Measurements from ENCODE around the gene BCO2. TPM values are rescaled to one million over a fixed set of nuclear protein-coding genes. Genes with fewer than 3 reads are reported as not detected.

The BCO2 gene
- total RNA-seq, 1 donor from 2014 or later: 0.75 TPM

GRCh38 chr11:112249871-112250610, 74.7 kb downstream of the BCO2 start:
- DNase-seq (ENCODE audit: low read depth): peak; percentile 7

GRCh38 chr11:112253605-112254242, 78.4 kb downstream of the BCO2 start:
- DNase-seq (ENCODE audit: low read depth): no peak

- DNase-seq (ENCODE audit: low read depth): no peak
These were observed 79.9 kb downstream of the BCO2 start for GRCh38 chr11:112255067-112255720.

- DNase-seq (ENCODE audit: low read depth): no peak
These were observed 85.2 kb downstream of the BCO2 start, which contains the start of gene PLET1 for GRCh38 chr11:112260490-112260889. Gene PLET1, minus strand, starts transcription at chr11:112260860. Its CDS starts 271 bp downstream, at chr11:112260589.

- DNase-seq (ENCODE audit: low read depth): no peak
These were observed 90.5 kb downstream of the BCO2 start for GRCh38 chr11:112265659-112266409.

- no peak for DNase-seq (ENCODE audit: low read depth)
These were observed 91.1 kb downstream of the BCO2 start for GRCh38 chr11:112266410-112266778.

- DNase-seq (ENCODE audit: low read depth): no peak
These were observed 91.9 kb downstream of the BCO2 start for GRCh38 chr11:112267188-112267591.

- DNase-seq (ENCODE audit: low read depth): no peak
These were observed 93.1 kb downstream of the BCO2 start for GRCh38 chr11:112268406-112268805.

Other genes starting within 250 kb of the BCO2 start
- gene DIXDC1, start 238.2 kb upstream of the BCO2 start, total RNA-seq: 58.9 and 64.7 TPM in 2 replicates
- 41.0 and 47.9 TPM in 2 replicates for gene DLAT, start 150.1 kb upstream of the BCO2 start, total RNA-seq
- gene PIH1D2, start 101.5 kb upstream of the BCO2 start, total RNA-seq: 3.0 and 7.4 TPM in 2 replicates
- 28.5 and 44.0 TPM in 2 replicates for gene NKAPD1, start 101.2 kb upstream of the BCO2 start, total RNA-seq
- gene TIMM8B, start 88.8 kb upstream of the BCO2 start, total RNA-seq: 39.1 and 71.4 TPM in 2 replicates
- gene SDHD, start 88.6 kb upstream of the BCO2 start, total RNA-seq: 126 and 185 TPM in 2 replicates
- gene IL18, start 11.4 kb upstream of the BCO2 start, total RNA-seq: 1.6 and 34.2 TPM in 2 replicates
- not detected in 2 replicates for gene TEX12, start 8.1 kb upstream of the BCO2 start, total RNA-seq
- gene PTS, start 50.9 kb downstream of the BCO2 start, total RNA-seq: 43.5 and 56.8 TPM in 2 replicates
- not detected in 2 replicates for gene PLET1, start 85.3 kb downstream of the BCO2 start, total RNA-seq